Loucy (cell line): Measurements from ENCODE around the gene TRPM3.

Source experiments
- CTCF ChIP-seq: fragments of 200-600 bp; sonication (generic); conservative IDR thresholded peaks from 2 replicates; pipeline ENCODE4 v1.5.1; 2014; ENCODE audit warnings: mild to moderate bottlenecking, antibody characterized with exemption, low read length
- EZH2phosphoT487 ChIP-seq: fragments of 200-600 bp; IDR thresholded peaks from 2 replicates; pipeline ENCODE4 v1.6.1; 2018; ENCODE audit warnings: antibody characterized with exemption, mild to moderate bottlenecking, moderate library complexity, borderline replicate concordance

- TF ChIP-seq CTCF (no peak), EZH2phosphoT487 (no peak)
Measured at GRCh38 chr9:71058660-71059059, 62.8 kb downstream of the TRPM3 start.
